Measurements from ENCODE around the gene BDKRB1. TPM values are rescaled to one million over a fixed set of nuclear protein-coding genes. Genes with fewer than 3 reads are reported as not detected.

Gene BDKRB1
- total and polyA plus RNA-seq, 2 experiments from 2014 or later, result 5.5 to 12.9 TPM

GRCh38 chr14:96261053-96261452 is 5.0 kb downstream of the BDKRB1 start:
- no peaks in the 10 kb centered on the region for H4K20me1 ChIP-seq (ENCODE audit: insufficient read depth)
- H3K36me3 ChIP-seq (ENCODE audit: low read depth), result no peaks in the 10 kb centered on the region
- no peaks in the 10 kb centered on the region for H3K9me2 ChIP-seq (ENCODE audit: insufficient read depth)
- H3K9ac ChIP-seq, result 0 out of 2 replicates have a peak overlapping the region, but pooled peaks have one; percentile 19
- H3K79me2 ChIP-seq (ENCODE audit: insufficient read depth), result peaks cover 26% of the 10 kb centered on the region
- H3K27ac ChIP-seq, result peak overlapping the region; percentile 55
- peaks cover 30% of the 10 kb centered on the region for H3F3A ChIP-seq (ENCODE audit: insufficient read depth)
- H3K27me3 ChIP-seq (replicated peaks; ENCODE audit: insufficient read depth), result no peaks in the 10 kb centered on the region
- no peak for DNase-seq
- no peak overlapping the region for H2AFZ ChIP-seq
- H3K4me1 ChIP-seq (ENCODE audit: insufficient read depth), result peaks cover 26% of the 10 kb centered on the region
- no peak overlapping the region for H3K4me3 ChIP-seq
- no peaks in the 10 kb centered on the region for H3K9me3 ChIP-seq (ENCODE audit: low read depth)
- WGBS, 2 experiments (ENCODE audit: low coverage in 1 of 2, low lambda C conversion rate in 2 of 2, missing lambda C conversion rate in 2 of 2), result 91 to 93% methylated on average over 5 of the region's 5 CpGs
- no peak overlapping the region for H3K4me2 ChIP-seq (ENCODE audit: unreplicated experiment)
- TF ChIP-seq EZH2 (IDR thresholded peaks at IDR 0.05; ENCODE audit: insufficient read depth, poor library complexity, severe bottlenecking) (no peak), EZH2phosphoT487 (IDR thresholded peaks at IDR 0.05; ENCODE audit: insufficient read depth, low read depth) (no peak)
- in situ Hi-C loops (cut with MboI), result no loop called here

- Histone ChIP-seq H3K9me2 (ENCODE audit: insufficient read depth) (no peaks in the 10 kb centered on the region), H3K27me3 (replicated peaks; ENCODE audit: insufficient read depth) (no peaks in the 10 kb centered on the region), H3K79me2 (ENCODE audit: insufficient read depth) (peaks cover 26% of the 10 kb centered on the region), H3K36me3 (ENCODE audit: low read depth) (no peaks in the 10 kb centered on the region), H3K4me3 (no peak overlapping the region), H2AFZ (no peak overlapping the region), H3K4me2 (ENCODE audit: unreplicated experiment) (no peak overlapping the region), H3K9me3 (ENCODE audit: low read depth) (no peaks in the 10 kb centered on the region), H3K27ac (no peak overlapping the region), H3K4me1 (ENCODE audit: insufficient read depth) (peaks cover 19% of the 10 kb centered on the region), H3F3A (ENCODE audit: insufficient read depth) (peaks cover 24% of the 10 kb centered on the region), H3K9ac (no peak overlapping the region), H4K20me1 (ENCODE audit: insufficient read depth) (no peaks in the 10 kb centered on the region)
- TF ChIP-seq EZH2 (IDR thresholded peaks at IDR 0.05; ENCODE audit: insufficient read depth, poor library complexity, severe bottlenecking), result no peak
- 75 to 77% methylated on average over 15 to 16 of the region's 16 CpGs for WGBS, 2 experiments (ENCODE audit: low coverage in 1 of 2, low lambda C conversion rate in 2 of 2, missing lambda C conversion rate in 2 of 2)
- in situ Hi-C loops (cut with MboI), result no loop called here
- no peak for DNase-seq
Observed at GRCh38 chr14:96261772-96262655, 6.0 kb downstream of the BDKRB1 start.

GRCh38 chr14:96263347-96264199 is 7.6 kb downstream of the BDKRB1 start:
- Histone ChIP-seq H3K9ac (no peak overlapping the region), H3K4me1 (ENCODE audit: insufficient read depth) (peaks cover 28% of the 10 kb centered on the region), H3K79me2 (ENCODE audit: insufficient read depth) (peaks cover 14% of the 10 kb centered on the region), H3F3A (ENCODE audit: insufficient read depth) (peaks cover 37% of the 10 kb centered on the region), H3K36me3 (ENCODE audit: low read depth) (no peaks in the 10 kb centered on the region), H4K20me1 (ENCODE audit: insufficient read depth) (no peaks in the 10 kb centered on the region), H3K27ac (no peak overlapping the region), H2AFZ (no peak overlapping the region), H3K27me3 (replicated peaks; ENCODE audit: insufficient read depth) (no peaks in the 10 kb centered on the region), H3K4me3 (no peak overlapping the region), H3K4me2 (ENCODE audit: unreplicated experiment) (no peak overlapping the region), H3K9me3 (ENCODE audit: low read depth) (no peaks in the 10 kb centered on the region), H3K9me2 (ENCODE audit: insufficient read depth) (no peaks in the 10 kb centered on the region)
- TF ChIP-seq EZH2 (IDR thresholded peaks at IDR 0.05; ENCODE audit: insufficient read depth, poor library complexity, severe bottlenecking) (no peak), EZH2phosphoT487 (IDR thresholded peaks at IDR 0.05; ENCODE audit: insufficient read depth, low read depth) (no peak)
- WGBS, 2 experiments (ENCODE audit: low coverage in 1 of 2, low lambda C conversion rate in 2 of 2, missing lambda C conversion rate in 2 of 2), result 97% methylated on average over 20 of the region's 20 CpGs
- no peak for DNase-seq
- in situ Hi-C loops (cut with MboI), result no loop called here

DNA sequence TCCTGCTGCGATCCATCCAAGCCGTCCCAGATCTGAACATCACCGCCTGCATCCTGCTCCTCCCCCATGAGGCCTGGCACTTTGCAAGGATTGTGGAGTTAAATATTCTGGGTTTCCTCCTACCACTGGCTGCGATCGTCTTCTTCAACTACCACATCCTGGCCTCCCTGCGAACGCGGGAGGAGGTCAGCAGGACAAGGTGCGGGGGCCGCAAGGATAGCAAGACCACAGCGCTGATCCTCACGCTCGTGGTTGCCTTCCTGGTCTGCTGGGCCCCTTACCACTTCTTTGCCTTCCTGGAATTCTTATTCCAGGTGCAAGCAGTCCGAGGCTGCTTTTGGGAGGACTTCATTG is 8.2 kb downstream of the BDKRB1 start:
- H3K9me3 ChIP-seq (ENCODE audit: low read depth), result no peaks in the 10 kb centered on the region
- in situ Hi-C loops (cut with MboI), result no loop called here

More for the DNA sequence above, 8.2 kb downstream of the BDKRB1 start:
- Histone ChIP-seq H3K36me3 (ENCODE audit: low read depth) (no peaks in the 10 kb centered on the region), H3K4me1 (ENCODE audit: insufficient read depth) (peaks cover 33% of the 10 kb centered on the region), H3K9me2 (ENCODE audit: insufficient read depth) (no peaks in the 10 kb centered on the region), H3K9ac (no peak overlapping the region), H3K4me3 (no peak overlapping the region), H3K4me2 (ENCODE audit: unreplicated experiment) (no peak overlapping the region), H4K20me1 (ENCODE audit: insufficient read depth) (no peaks in the 10 kb centered on the region), H2AFZ (no peak overlapping the region), H3K27ac (no peak overlapping the region), H3K79me2 (ENCODE audit: insufficient read depth) (peaks cover 8% of the 10 kb centered on the region; the same call in 1 of the 2 replicates), H3K27me3 (replicated peaks; ENCODE audit: insufficient read depth) (no peaks in the 10 kb centered on the region), H3F3A (ENCODE audit: insufficient read depth) (peaks cover 40% of the 10 kb centered on the region)
- TF ChIP-seq EZH2phosphoT487 (IDR thresholded peaks at IDR 0.05; ENCODE audit: insufficient read depth, low read depth), result no peak
- no peak for TF ChIP-seq EZH2 (IDR thresholded peaks at IDR 0.05; ENCODE audit: insufficient read depth, poor library complexity, severe bottlenecking)
- 88 to 89% methylated on average over 14 of the region's 14 CpGs for WGBS, 2 experiments (ENCODE audit: low coverage in 1 of 2, low lambda C conversion rate in 2 of 2, missing lambda C conversion rate in 2 of 2)
- DNase-seq, result no peak

All from GM23248 (cell line).